ENCODE results near the gene TAS1R2.
A peak's percentile ranks its signal among the peaks of the same experiment; 100 is the strongest.
"Not testable (repeated sequence)": the region's sequence is repeated elsewhere in the genome, so short reads cannot be mapped to it uniquely, and the experiment has no call there.

TAS1R2 gene

GRCh38 chr1:18883636-18884418 is 24.4 kb upstream of the TAS1R2 start:
- DNase-seq (ENCODE audit: low read depth), result peak; percentile 47

GRCh38 chr1:18883079-18883478 is 23.6 kb upstream of the TAS1R2 start:
- DNase-seq (ENCODE audit: low read depth), result no peak

DNA sequence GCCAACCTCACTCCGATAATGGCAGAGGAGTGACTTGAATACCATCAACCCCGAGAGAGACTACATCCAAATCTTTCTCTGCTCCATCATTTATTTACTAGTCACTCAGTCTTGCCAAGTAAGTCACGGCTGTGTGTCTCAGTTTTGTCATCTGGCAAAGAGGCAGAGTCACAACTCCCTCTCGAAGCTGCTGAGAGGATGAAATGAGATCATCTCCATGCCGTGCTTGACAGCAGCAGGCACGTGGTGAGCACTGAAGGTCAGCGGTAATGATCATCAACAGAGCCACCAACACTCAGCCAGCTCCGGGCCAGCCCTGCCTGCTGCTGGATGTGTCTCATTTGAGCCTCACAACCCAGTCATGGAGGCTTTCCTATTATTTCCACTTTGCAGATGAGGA is 23.0 kb upstream of the TAS1R2 start:
- DNase-seq (ENCODE audit: low read depth), result no peak

GRCh38 chr1:18881642-18882431 is 22.4 kb upstream of the TAS1R2 start:
- no peak for DNase-seq (ENCODE audit: low read depth)

DNA sequence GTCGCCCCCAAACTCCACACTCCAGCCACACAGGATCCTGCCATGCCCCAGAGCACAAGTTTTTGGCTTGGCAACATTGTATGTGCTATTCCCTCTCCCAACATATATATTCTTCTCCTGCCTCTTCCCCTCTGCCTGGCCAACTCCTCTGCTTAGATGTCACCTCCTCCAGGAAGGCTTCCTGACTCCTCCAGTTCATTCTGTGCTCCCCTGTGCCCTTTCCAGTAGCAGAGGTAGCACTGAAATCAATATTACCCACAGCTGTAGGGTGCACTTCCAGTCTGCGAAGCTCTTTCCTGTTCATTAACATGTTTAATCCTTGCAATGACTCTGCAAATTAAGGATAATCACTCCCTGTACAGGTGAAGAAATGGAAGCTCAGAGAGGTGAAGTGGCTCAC is 21.7 kb upstream of the TAS1R2 start:
- DNase-seq (ENCODE audit: low read depth), result no peak

GRCh38 chr1:18880585-18880984 is 21.1 kb upstream of the TAS1R2 start:
- DNase-seq (ENCODE audit: low read depth), result no peak

DNA sequence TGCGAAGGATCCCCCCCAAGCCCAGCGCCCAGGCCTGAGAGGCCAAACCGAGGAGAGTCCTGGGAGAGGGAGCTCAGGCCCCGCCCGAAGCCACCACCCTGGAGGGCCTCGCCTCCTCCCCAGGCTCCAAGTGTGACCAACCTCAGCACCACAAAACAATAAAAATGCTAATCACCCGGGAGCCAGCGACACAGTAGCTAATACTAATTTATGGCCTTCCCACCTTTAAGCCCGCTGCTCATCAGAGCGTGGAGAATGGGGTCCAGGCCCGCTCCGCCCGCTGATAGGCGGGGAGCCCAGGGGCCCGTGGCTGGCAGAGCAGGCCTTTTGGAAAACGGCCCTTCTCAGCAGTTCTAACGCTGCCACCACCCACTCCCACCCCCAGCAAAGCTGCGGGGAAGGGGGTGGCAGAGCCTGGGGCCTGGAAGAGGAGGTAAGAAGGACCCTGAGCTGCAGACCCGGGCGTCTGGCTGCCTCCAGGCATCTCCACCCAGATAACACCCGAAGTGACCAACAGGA is 20.4 kb upstream of the TAS1R2 start:
- no peak for DNase-seq (ENCODE audit: low read depth)

GRCh38 chr1:18879215-18879790 is 19.8 kb upstream of the TAS1R2 start:
- no peak for DNase-seq (ENCODE audit: low read depth)

DNA sequence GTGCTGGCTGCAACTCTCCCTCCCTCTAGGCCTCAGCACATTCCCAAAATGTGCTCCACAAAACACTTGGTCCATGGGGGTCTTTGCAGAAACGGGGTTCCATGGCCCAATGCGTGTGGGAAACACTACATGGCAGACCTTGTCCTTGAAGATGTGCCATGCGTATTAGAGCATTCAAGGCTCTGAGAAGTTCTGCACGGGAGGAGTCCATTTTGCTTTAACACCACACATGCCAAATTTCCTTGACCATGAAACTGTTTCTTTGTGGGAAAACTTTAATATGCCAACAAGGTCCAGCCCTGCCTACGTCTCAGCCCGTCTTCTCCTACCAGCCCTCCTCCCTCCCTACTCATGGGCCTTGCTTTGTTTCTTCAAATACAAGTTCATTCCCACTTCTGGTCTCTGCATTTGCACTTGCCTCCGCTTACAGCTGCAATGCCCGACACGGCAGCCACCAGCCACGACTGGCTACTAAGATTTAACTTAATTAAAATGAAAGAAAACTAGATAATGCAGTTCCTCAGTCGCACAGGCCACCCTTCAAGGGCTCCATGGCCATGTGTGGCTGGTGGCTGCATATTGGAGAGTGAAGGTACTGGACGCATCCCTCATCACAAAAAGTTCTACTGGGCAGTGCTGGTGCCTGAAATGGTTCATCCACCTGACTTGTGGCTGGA is 19.2 kb upstream of the TAS1R2 start:
- no peak for DNase-seq (ENCODE audit: low read depth)

GRCh38 chr1:18877282-18877681 is 17.8 kb upstream of the TAS1R2 start:
- no peak for DNase-seq (ENCODE audit: low read depth)

DNA sequence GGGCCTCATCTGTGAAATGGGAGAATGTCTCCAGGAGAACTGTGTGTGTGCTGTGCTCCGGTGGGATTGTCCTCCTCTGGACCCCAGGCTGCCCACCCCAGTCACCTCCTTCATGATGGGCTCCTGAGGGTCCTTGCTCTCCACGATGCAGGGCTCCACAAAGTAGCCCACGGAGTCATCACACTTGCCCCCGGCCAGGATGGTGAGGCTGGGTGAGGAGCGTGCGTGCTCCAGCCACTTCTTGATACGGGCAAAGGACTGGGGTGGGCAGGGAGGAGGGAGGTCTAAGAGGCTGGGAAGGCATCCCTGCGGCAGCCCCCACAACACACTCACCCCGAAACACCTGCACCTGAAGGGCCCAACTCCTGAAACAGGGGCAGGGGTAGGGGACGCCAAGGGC is 16.8 kb upstream of the TAS1R2 start:
- DNase-seq (ENCODE audit: low read depth), result no peak

DNA sequence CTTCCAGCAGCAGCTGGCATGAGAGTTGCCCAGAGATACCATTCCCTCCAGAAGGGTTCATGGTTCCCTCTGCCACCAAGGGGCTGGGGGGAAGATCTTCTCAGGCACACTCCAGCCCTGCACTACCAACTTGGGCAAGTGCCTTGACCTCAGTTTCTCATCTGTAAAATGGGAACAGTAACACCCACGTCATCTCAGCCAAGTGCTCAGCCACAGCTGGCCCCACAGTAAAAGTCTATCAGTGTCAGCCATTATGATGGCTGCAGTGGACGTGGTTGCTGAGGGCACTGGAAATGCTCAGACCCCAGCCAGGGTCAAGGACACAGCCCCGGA is 16.3 kb upstream of the TAS1R2 start:
- no peak for DNase-seq (ENCODE audit: low read depth)

- DNase-seq (ENCODE audit: low read depth), result peak; percentile 76
Observed at GRCh38 chr1:18875107-18875795, 15.8 kb upstream of the TAS1R2 start.

- DNase-seq (ENCODE audit: low read depth), result no peak
Observed at GRCh38 chr1:18874600-18874999, 15.1 kb upstream of the TAS1R2 start.

GRCh38 chr1:18874036-18874435 is 14.6 kb upstream of the TAS1R2 start:
- no peak for DNase-seq (ENCODE audit: low read depth)

- no peak for DNase-seq (ENCODE audit: low read depth)
Observed at GRCh38 chr1:18872071-18872611, 12.7 kb upstream of the TAS1R2 start.

GRCh38 chr1:18871401-18872070 is 12.1 kb upstream of the TAS1R2 start:
- no peak for DNase-seq (ENCODE audit: low read depth)

GRCh38 chr1:18870957-18871356 is 11.5 kb upstream of the TAS1R2 start:
- no peak for DNase-seq (ENCODE audit: low read depth)

DNA sequence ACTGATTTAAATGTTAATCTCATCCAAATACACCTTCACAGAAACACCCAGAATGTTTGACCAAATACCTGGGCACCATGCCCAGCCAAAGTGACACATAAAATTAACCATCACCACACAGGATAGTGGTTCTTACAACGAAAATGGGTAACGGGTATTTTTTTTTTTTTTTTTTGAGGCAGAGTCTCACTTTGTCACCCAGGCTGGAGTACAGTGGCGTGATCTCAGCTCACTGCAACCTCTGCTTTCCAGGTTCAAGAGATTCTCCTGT is 11.1 kb upstream of the TAS1R2 start:
- not testable (repeated sequence) for DNase-seq (ENCODE audit: low read depth)

GRCh38 chr1:18869847-18870594 is 10.6 kb upstream of the TAS1R2 start:
- no peak for DNase-seq (ENCODE audit: low read depth)
